Tibial artery (tissue), 4 donors: ENCODE data around the gene POLN.

Experiments used
- DNase-seq, 2 donors: peaks; one replicate each; pipeline ENCODE4 v3.0.0-alpha.2; 2019
- H3K27ac ChIP-seq, 2 donors: fragments of 200-600 bp; sonication (generic) in 1 of 2; 1 replicate in 1 of 2; 2 replicates in 1 of 2; pipeline ENCODE4 v1.5.1; 2018 to 2019; ENCODE audit warnings: mild to moderate bottlenecking in 1 of 2
- H3K27me3 ChIP-seq, 2 donors: fragments of 200-600 bp; sonication (generic) in 1 of 2; one replicate each; pipeline versions ENCODE4 v1.5.1 to v1.6.0; 2016 to 2019
- H3K36me3 ChIP-seq, 3 donors: fragments of 200-600 bp; sonication (generic) in 2 of 3; one replicate each; pipeline ENCODE4 v1.5.1; 2016 to 2019; ENCODE audit warnings: mild to moderate bottlenecking in 2 of 3
- H3K4me1 ChIP-seq, 4 donors: fragments of 200-600 bp; sonication (generic) in 2 of 4; 1 replicate in 3 of 4; 2 replicates in 1 of 4; pipeline ENCODE4 v1.5.1; 2016 to 2019
- H3K4me3 ChIP-seq, 2 donors: fragments of 200-600 bp; sonication (generic) in 1 of 2; 1 replicate in 1 of 2; 2 replicates in 1 of 2; pipeline ENCODE4 v1.5.1; 2018 to 2019; ENCODE audit warnings: mild to moderate bottlenecking in 2 of 2
- H3K9me3 ChIP-seq, 3 donors: fragments of 200-600 bp; sonication (generic) in 1 of 3; one replicate each; pipeline ENCODE4 v1.5.1; 2016 to 2019
- intact Hi-C: fragments of 100-400 bp; cut with DNase I; formaldehyde crosslinking; loops from one replicate; pipeline ENCODE4 v1.15.0; 2023; ENCODE audit warnings: low total_unique reads
- TF ChIP-seq, protein P1 (sequence below), 2 experiments: fragments of 200-600 bp in 1 of 2; fragments of 450-650 bp in 1 of 2; IDR thresholded peaks; one replicate each; pipeline ENCODE4 v1.5.1; 2017 to 2019; ENCODE audit warnings: antibody characterized with exemption in 2 of 2, mild to moderate bottlenecking in 1 of 2, moderate library complexity in 1 of 2

The POLN gene

DNA sequence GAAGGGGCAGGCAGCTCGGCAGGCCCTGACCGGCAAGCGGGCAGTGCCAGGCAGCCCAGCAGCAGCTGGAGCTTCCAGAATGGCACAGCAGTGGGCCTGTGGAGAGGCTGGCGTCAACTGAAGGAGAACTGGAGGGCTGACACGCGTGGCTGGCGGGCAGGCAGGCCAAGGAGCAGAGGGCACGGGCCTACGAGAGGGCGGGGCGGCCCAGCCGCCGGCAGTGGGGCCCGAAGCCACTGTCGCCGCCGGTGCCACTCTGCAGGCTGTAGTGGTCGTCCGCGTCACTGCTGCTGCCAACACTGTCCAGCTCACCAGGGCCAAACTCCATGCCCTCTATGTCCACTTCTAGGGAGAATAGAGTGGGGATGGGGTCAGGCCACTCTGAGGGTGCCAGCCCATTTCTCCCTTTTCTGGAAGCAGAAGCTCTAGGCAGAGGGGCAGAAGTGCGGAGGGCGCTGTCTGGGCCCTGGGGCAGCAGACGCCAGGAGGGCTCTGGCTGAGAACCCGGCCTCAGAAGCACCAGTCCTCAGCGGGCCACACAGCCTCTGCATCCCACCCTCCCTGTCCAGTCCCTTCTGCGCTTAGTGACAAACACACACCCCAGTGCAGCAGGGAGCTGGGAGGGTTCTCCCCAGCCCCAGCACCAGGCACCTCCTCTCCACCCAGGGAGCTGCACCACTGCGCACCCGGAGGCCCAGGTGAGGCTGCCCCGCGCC is 8.6 kb upstream of the POLN start:
- H3K4me3 ChIP-seq = no peak overlapping the region
- intact Hi-C loops = no loop called here
- no peak for DNase-seq
- H3K4me1 ChIP-seq = peaks cover 0 to 33% (median 13%) of the 10 kb centered on the region in 4 donors
- TF ChIP-seq, protein P1, sequence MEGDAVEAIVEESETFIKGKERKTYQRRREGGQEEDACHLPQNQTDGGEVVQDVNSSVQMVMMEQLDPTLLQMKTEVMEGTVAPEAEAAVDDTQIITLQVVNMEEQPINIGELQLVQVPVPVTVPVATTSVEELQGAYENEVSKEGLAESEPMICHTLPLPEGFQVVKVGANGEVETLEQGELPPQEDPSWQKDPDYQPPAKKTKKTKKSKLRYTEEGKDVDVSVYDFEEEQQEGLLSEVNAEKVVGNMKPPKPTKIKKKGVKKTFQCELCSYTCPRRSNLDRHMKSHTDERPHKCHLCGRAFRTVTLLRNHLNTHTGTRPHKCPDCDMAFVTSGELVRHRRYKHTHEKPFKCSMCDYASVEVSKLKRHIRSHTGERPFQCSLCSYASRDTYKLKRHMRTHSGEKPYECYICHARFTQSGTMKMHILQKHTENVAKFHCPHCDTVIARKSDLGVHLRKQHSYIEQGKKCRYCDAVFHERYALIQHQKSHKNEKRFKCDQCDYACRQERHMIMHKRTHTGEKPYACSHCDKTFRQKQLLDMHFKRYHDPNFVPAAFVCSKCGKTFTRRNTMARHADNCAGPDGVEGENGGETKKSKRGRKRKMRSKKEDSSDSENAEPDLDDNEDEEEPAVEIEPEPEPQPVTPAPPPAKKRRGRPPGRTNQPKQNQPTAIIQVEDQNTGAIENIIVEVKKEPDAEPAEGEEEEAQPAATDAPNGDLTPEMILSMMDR (IDR thresholded peaks at IDR 0.05) = no peak
- no peaks in the 10 kb centered on the region for H3K27me3 ChIP-seq
- no peak overlapping the region for H3K27ac ChIP-seq
- H3K36me3 ChIP-seq = peaks cover 49 to 87% (median 81%) of the 10 kb centered on the region in 3 donors
- no peaks in the 10 kb centered on the region for H3K9me3 ChIP-seq

DNA sequence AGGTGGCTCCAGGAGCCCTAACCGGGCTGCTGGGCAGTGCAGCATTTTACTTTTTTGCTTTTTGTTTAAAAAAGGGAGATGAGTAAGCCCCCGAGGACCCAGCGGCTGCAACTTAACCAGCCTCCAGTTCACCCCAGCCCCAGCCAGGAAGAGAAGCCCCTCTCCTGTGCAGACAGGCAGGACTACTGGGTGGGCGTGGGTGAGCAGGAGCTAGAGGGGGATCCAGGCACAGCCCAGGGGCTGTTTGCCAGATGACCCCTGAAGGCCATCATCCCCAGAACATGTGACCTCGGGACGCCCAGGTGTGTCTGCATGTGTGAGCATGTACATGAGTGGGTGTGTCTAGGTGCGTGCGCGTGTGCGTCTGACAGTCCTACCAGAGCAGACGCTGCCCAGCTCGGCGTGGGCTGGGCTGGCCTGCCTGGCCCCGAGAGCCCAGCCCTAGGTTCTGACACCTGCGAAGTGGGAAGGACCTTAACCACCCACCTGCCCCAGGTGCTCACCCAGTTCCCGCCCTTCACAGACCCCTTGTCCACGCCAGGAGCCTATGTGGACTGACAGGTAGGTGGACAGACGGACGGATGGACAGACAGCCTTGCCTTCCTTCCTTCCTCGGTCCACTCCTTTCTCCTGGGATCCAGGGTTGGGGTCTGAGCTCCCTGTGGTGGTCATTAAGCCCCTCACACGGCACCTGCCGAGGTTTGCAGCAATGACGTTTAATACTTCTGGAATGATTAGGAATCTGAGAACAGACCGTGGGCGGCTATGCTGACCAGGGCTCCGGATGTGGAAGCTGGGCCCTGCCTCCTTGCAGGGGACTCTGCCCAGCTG is 7.8 kb upstream of the POLN start:
- DNase-seq = peak in 1 of 2 donors; percentile 8
- no peak overlapping the region for H3K27ac ChIP-seq
- peaks cover 49 to 81% (median 79%) of the 10 kb centered on the region in 3 donors for H3K36me3 ChIP-seq
- no peak overlapping the region for H3K4me3 ChIP-seq
- intact Hi-C loops = no loop called here
- TF ChIP-seq, protein P1 (IDR thresholded peaks at IDR 0.05) = no peak
- no peaks in the 10 kb centered on the region for H3K9me3 ChIP-seq
- no peaks in the 10 kb centered on the region for H3K27me3 ChIP-seq
- H3K4me1 ChIP-seq = peaks cover 0 to 33% (median 6%) of the 10 kb centered on the region in 4 donors

DNA sequence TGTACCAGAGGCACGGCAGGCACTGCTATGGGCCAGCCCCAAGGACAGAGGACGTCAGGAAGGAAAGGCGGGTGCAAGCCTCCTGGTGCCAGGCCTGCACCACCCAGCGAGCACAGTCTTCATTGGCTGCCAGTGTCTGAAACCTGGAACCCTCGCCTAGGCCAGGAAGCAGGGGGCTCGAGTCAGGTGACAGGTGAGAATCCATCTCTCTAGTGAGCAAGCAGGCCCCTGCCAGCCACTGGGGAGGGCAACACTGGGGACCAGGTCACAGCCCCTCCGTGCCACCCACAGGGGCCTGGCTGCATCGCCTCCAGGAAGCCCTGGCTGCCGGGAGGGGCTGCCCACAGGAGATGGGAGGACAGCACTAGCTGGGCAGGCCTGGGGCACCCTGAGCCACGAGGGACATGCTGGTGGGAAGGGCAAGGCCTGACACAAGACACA is 6.9 kb upstream of the POLN start:
- H3K4me3 ChIP-seq = no peak overlapping the region
- H3K27me3 ChIP-seq = no peaks in the 10 kb centered on the region
- H3K36me3 ChIP-seq = peaks cover 43 to 75% (median 72%) of the 10 kb centered on the region in 3 donors
- peak in 1 of 2 donors; percentile 17 for DNase-seq
- no peak overlapping the region for H3K27ac ChIP-seq
- TF ChIP-seq, protein P1 (IDR thresholded peaks at IDR 0.05) = no peak
- H3K4me1 ChIP-seq = peaks cover 0 to 38% (median 12%) of the 10 kb centered on the region in 4 donors
- intact Hi-C loops = no loop called here
- H3K9me3 ChIP-seq = no peaks in the 10 kb centered on the region

DNA sequence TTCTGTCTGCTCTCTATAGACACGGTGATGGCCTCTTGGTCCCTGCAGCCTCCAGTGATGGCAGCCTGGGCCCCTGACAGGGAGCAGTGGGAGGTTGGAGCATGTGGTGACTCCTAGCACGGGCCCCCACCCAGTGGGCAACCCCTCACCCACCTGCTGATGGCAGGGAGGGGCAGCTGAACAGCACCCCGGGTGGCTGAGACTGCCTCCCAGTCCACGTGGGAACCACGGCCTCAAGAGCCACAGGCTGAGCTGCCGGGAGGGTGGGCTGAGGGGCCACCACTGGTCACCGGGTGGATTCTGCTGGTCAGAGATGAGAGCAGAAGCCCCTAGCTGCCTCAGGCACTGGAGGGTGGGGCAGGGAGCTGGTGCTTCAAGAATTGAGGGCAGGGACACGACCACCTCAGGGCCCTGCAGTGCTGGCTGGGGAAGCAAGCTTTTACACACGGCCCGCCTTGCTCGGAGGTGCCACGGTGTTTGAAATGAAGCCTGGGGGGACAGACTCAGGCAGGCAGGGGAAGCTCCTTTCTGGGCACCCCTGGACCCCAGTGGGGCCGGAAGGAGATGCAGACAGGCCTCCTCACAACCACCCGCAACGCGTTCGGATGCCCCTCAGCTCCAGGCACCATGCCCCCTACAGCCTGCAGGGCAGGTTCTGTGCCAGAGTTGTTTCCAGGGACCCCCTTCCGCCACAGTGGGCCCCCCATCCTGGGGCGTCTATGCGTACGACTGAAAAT is 6.3 kb upstream of the POLN start:
- H3K27me3 ChIP-seq = no peaks in the 10 kb centered on the region
- H3K27ac ChIP-seq = no peak overlapping the region
- peak in 1 of 2 donors; percentile 15 for DNase-seq
- intact Hi-C loops = no loop called here
- H3K9me3 ChIP-seq = no peaks in the 10 kb centered on the region
- H3K36me3 ChIP-seq = peaks cover 37 to 68% (median 66%) of the 10 kb centered on the region in 3 donors
- peaks cover 0 to 38% (median 8%) of the 10 kb centered on the region in 4 donors for H3K4me1 ChIP-seq
- TF ChIP-seq, protein P1 (IDR thresholded peaks at IDR 0.05) = no peak
- no peak overlapping the region for H3K4me3 ChIP-seq
